M059J (cell line): ENCODE results near the gene PNMA8A. TPM values are rescaled to one million over a fixed set of nuclear protein-coding genes. Genes with fewer than 3 reads are reported as not detected.

Experiments
- DNase-seq: peaks from one replicate; pipeline ENCODE4 v3.0.0-alpha.2; 2012; ENCODE audit warnings: low read depth
- total RNA-seq: library from RNA; depleted of rRNA; stranded (reverse); fragments of >200 nt; shearing (Covaris generic); gene quantifications from 2 replicates; pipeline ENCODE4 v1.2.3, GENCODE V29; 2014; rRNA removed

PNMA8A gene
- total RNA-seq, 1 experiment from 2014 or later = 5.0 TPM

DNA sequence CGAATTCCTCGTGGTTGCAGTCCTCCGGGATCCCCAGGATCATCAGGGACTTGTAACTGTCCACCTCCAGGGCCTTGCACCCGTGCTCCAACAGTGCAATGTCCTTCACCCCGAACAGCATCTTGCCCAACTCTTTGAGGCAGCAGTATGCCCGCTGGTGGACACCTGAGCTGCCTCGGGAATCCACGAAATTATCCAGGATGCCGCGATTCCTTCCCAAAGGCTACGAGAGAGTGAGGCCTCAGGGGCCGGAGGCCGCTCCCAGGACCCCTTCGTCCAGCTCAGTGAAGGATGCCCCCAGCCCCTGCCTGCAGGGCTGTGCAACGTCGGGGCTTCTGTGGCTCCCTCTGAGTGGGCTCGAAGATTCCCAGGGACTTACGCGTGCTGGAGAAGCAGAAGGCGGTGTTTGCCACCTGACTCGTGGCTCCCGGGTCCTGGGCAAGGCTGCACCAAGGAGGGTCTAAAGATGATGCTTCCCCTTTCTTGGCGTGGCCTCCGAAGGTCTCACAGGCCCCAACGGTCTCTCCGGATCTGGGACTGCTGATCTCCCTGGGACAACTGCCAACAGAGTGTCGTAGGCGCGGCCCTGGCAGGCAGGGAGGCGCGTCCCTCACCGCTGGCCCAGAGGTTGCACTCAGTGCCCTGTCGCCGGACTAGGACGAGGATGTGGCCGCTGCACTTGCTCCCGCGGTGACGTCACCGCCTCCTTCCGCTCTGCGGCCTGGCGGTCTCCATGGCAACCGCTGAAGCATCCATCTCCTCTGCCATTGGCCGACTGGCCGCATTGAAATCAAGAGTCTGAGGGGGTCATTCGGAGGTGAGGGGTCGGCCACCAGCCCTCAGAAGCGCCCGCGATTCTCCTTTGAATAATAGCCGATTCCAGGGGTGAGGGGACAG lies 42.9 kb downstream of the PNMA8A start, which contains the start of gene PNMA8C:
Gene PNMA8C, minus strand, starts transcription at position 698 of the 897 bp plus-strand sequence. Its CDS starts 577 bp downstream, at position 121.
- peak; percentile 59 for DNase-seq

DNA sequence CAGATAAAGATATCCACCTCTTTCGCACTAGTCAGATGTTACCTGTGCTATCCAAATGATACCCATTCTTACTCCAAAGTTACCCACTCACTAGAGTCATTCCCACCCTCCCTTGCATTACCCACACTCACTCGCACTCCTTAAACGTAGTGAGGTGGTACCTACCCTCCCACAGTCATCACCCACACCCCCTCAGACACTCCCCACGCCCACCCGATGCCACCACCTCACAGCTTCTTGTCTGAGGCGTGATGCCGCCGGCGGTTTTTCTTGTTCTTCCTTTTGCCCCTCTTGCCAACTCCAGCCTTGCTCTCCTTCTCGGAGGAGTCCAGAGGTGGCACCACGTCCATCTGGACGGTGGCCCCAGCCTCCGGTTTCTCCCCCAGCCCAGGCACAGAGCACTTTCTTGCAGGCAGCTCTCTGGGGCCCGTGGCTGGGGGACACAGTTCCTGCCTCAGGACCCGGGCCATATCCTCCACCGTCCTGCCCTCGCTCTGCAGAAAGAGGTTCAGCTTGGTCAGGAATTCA lies 43.8 kb downstream of the PNMA8A start:
- DNase-seq = no peak

DNA sequence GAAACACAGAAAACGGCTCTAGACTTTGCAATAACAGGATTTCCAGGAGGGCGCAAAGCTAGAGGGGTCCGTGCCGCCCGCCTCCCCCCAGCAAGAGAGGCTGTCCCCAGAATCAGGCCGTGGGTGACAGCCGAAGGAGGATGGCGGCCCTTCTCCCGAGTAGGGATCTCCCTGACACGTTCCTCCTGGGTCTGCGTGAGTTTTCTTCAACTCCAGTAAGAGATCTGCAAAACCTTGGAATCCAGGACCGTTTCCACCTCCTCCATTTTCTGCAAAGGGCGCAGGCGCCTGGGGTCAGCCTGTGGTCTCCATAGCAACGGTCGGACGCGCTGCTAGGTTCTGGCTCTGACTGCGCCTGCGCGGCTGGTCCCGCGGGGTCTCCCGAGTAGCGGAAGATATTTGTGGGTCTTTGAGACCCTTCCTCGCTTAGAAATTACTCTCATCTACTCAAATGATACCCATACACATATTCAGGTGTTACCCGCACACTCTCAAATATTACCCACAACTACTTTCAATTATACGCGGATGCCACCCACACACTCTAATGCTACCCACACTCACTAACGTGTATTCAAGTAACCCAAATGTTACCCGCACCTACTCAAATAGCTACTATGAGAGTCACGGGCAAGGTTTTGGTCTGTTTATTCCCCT lies 44.7 kb downstream of the PNMA8A start:
- peak; percentile 55 for DNase-seq

DNA sequence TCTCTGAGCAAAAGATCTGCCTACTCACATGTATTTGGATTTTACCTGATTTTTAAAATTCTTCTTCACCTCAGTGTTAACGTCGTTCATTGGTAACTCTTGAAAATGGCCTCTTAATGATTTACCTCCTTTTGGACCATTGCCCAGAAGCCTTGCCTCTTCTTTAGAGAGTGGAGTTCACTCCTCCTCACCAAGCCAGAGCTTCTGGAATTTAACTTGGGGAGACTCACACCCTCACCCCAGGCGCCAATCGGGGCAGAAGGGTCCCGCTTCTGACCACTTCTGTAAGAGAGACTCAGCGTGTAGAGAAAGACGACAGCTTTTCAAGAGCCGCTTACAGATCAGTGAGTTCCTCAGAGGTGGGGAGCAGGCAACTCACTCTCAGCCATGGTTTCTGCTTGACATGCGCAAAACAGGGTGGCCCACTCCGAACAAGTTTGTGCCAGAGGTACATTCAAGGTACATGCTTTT lies 45.3 kb downstream of the PNMA8A start:
- DNase-seq = peak; percentile 28

DNA sequence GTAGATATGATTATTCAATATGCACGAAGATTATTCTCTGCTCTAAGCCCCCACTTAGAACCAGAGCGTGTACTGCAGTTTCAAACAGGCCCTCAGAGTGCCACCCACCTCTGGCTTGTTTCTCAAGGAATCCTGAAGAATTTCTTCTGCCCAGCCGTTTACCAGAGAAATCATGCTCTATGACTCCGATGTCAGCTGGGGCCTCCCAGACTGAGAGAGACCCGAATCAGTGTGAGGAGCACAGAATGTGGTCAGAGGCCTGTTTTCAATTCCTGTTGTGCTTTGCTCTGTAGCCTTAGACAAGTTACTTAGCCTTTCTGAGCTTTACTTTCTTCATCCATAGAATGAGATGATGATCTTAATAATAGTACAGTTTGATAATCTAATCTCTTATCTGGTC lies 48.2 kb downstream of the PNMA8A start:
- no peak for DNase-seq

DNA sequence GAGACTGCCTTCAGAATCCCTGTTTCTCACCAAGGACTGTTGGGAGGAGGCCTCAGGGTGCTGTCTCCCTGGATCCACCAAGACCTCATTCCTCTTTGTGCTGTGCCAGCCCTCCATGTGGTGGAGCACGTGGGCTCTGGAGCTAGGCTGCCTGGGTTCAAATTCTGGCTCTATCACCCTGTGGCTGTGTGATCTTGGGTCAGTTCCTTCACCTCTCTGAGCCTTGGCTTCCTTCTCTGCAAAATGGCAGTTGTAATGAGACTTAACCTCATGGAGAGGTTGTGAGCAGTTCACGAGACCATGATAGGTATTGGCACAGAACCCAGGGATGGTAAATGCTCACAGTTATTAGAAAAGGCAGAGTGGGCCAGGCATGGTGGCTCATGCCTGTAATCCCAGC lies 49.0 kb downstream of the PNMA8A start:
- DNase-seq = no peak

DNA sequence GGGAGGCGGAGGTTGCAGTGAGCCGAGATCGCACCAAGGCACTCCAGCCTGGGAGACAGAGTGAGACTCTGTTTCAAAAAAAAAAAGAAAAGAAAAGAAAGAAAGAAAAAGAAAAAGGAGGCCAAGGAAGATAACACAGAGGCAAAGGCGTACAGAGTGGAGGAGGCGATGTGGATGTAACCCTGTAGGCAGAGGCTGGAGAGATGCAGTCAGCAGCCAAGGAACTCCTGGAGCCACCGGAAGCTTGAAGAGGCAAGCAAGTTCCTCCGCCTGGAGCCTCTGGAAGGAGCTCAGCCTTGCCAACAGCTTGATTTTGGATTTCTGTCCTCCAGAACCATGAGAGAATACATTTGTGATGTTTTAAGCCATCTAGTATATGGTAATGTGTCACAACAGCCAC lies 51.3 kb downstream of the PNMA8A start:
- no peak for DNase-seq

Other genes starting within 250 kb of the PNMA8A start
- not detected in 2 replicates for gene IGFL1, start 241.8 kb downstream of the PNMA8A start, total RNA-seq
- not detected in 2 replicates for gene HIF3A, start 174.5 kb downstream of the PNMA8A start, total RNA-seq
- gene PPP5C, start 124.5 kb downstream of the PNMA8A start, total RNA-seq = 33.6 and 58.5 TPM in 2 replicates
- gene CCDC8, start 58.0 kb downstream of the PNMA8A start, total RNA-seq = not detected in 2 replicates
- gene PNMA8C, start 42.6 kb downstream of the PNMA8A start, total RNA-seq = not detected in 2 replicates
- 0.07 TPM in 1 of 2 replicates, not detected in the other for gene PNMA8B, start 24.3 kb upstream of the PNMA8A start, total RNA-seq
- 197 and 314 TPM in 2 replicates for gene CALM3, start 129.8 kb upstream of the PNMA8A start, total RNA-seq
- 0.17 TPM in 1 of 2 replicates, not detected in the other for gene PTGIR, start 153.5 kb upstream of the PNMA8A start, total RNA-seq
- gene GNG8, start 164.6 kb upstream of the PNMA8A start, total RNA-seq = not detected in 2 replicates
- gene DACT3, start 189.6 kb upstream of the PNMA8A start, total RNA-seq = 0.52 and 1.4 TPM in 2 replicates
- gene PRKD2, start 245.6 kb upstream of the PNMA8A start, total RNA-seq = 18.9 and 38.7 TPM in 2 replicates